Measurements from ENCODE around the gene LDLRAD4.
"Not testable (repeated sequence)": the region's sequence is repeated elsewhere in the genome, so short reads cannot be mapped to it uniquely, and the experiment has no call there.

The LDLRAD4 gene

DNA sequence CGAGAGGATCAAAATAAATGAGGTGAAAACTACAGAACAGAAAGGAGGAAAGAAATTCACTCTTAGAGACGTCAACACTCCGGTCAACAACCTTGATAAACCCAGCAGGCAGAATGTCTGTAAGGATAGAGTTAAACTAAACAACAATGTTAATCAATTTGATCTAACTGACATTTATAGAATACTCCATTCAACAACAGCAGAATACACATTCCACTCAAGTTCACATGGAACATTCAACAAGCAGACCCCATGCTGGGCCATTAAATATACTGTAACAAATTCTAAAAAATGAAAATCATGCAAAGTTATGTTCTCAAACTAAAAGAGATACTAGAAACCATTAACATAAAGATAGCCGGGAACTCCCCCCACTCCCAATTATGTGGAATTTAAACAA lies 466.0 kb downstream of the LDLRAD4 start:
- no peak for DNase-seq (ENCODE audit: low read depth in 2 of 2, low spot score in 1 of 2)

DNA sequence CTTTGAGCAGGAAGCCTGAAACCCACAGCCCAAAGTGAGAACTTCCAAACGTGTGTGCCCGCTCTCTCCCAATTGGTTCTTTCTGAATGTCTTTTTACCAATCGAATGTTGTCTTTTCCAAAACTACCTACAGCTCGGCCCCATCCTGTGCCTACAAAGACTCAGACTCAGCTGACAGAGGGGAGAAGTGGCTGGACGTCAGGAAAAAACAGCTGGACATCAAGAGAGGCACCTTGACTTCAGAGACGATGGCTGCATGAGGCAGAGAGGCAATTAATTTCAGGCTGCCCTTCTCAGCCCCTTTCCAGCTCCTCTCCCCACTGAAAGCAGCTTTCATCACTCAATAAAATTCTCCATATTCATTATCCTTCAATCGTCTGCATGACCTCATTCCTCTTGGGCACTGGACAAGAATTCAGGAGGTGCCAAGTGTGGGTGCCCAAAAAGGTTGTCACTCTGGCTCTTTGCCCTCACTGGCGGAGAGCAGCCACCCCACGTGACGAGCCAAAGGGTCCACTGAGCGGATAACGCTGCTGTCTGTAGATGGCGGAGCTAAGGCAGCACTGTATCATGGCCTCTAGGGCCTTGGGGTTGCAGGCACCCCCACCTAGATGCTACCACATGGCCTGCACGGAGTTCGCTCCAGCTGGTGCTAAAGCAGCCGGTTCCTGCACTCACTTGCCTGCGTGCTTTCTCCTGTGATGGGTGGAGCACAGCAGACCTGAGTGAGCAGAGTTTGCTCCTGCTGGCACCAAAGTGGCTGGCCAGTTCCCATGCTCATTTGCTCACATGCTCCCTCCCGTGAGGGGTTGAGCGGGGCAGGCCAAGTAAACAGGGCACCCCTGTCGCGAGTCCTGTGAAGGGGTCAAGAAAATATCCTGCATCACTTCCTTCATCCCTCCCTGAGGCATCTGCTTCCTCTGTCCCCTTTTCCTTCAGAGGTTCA lies 469.9 kb downstream of the LDLRAD4 start:
- no peak for DNase-seq (ENCODE audit: low read depth in 2 of 2, low spot score in 1 of 2)

GRCh38 chr18:13690060-13690459 lies 471.5 kb downstream of the LDLRAD4 start:
- not testable (repeated sequence) for DNase-seq (ENCODE audit: low read depth in 2 of 2, low spot score in 1 of 2)

GRCh38 chr18:13695337-13695736 lies 476.8 kb downstream of the LDLRAD4 start:
- DNase-seq (ENCODE audit: low read depth in 2 of 2, low spot score in 1 of 2): not testable (repeated sequence)

GRCh38 chr18:13696961-13697360 lies 478.4 kb downstream of the LDLRAD4 start:
- DNase-seq (ENCODE audit: low read depth in 2 of 2, low spot score in 1 of 2): no peak

DNA sequence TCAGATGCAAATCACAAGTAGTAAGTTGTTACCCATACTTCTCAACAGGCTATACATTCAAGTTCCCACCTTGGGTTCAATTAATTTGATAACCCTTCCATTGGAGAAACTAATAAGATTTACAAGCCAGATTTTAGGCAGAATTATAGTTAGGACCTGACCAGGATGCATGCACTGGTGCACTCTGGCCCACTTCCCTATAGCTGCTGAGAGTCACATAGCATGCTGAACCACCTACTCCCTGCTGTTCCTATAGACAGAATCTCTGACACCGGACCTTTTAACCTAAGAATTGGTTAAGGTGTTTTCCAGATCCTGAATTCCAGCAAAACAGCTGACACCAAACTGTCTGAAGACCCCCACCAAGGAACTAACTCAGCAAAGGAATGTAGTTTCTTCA lies 481.6 kb downstream of the LDLRAD4 start:
- DNase-seq (ENCODE audit: low read depth in 2 of 2, low spot score in 1 of 2): no peak

Data from stimulated activated CD8-positive, alpha-beta memory T cell treated with anti-CD3 and anti-CD28 coated beads, Interleukin-4, amount 100 ng/mL, for 4 hours (primary cell).